Mesenteric fat pad (tissue), 1 donor: ENCODE measurements around the gene NME7. TPM values are rescaled to one million over a fixed set of nuclear protein-coding genes. Genes with fewer than 3 reads are reported as not detected.
"Not testable (repeated sequence)": the region's sequence is repeated elsewhere in the genome, so short reads cannot be mapped to it uniquely, and the experiment has no call there.

Source experiments
- DNase-seq: peaks from one replicate; pipeline ENCODE4 v3.0.0-alpha.2; 2020; ENCODE audit warnings: low spot score
- total RNA-seq: library from RNA; stranded (reverse); fragmentation: NEBNext Ultra II Directional; extraction: Animal tissue kit (Norgen Biotek cat#: 25700); gene quantifications from one replicate; pipeline ENCODE4 v1.2.1, GENCODE V29; 2021
- donor health status: DM: yes; HTN: yes; CAD: no.

Gene NME7
- total RNA-seq, 1 donor from 2014 or later: 10.8 TPM

GRCh38 chr1:169307176-169307575 lies 60.4 kb downstream of the NME7 start:
- DNase-seq: no peak

- DNase-seq: no peak
Observed at GRCh38 chr1:169305948-169306347, 61.6 kb downstream of the NME7 start.

GRCh38 chr1:169305356-169305755 lies 62.2 kb downstream of the NME7 start:
- no peak for DNase-seq

- DNase-seq: no peak
Observed at GRCh38 chr1:169300854-169301253, 66.7 kb downstream of the NME7 start.

- no peak for DNase-seq
Observed at GRCh38 chr1:169298441-169298840, 69.2 kb downstream of the NME7 start.

- DNase-seq: no peak
Observed at GRCh38 chr1:169295846-169296245, 71.8 kb downstream of the NME7 start.

- no peak for DNase-seq
Observed at GRCh38 chr1:169295425-169295824, 72.2 kb downstream of the NME7 start.

- no peak for DNase-seq
Observed at GRCh38 chr1:169289016-169289415, 78.6 kb downstream of the NME7 start.

GRCh38 chr1:169288011-169288414 lies 79.6 kb downstream of the NME7 start:
- DNase-seq: no peak

- DNase-seq: no peak
Observed at GRCh38 chr1:169287280-169287679, 80.3 kb downstream of the NME7 start.

- not testable (repeated sequence) for DNase-seq
Observed at GRCh38 chr1:169281562-169281961, 86.0 kb downstream of the NME7 start.

- no peak for DNase-seq
Observed at GRCh38 chr1:169271098-169271497, 96.5 kb downstream of the NME7 start.

- DNase-seq: no peak
Observed at GRCh38 chr1:169266133-169266532, 101.5 kb downstream of the NME7 start.

- no peak for DNase-seq
Observed at GRCh38 chr1:169263059-169263458, 104.5 kb downstream of the NME7 start.

GRCh38 chr1:169261884-169262283 lies 105.7 kb downstream of the NME7 start:
- no peak for DNase-seq

GRCh38 chr1:169260478-169261151 lies 107.0 kb downstream of the NME7 start:
- no peak for DNase-seq

GRCh38 chr1:169259816-169260215 lies 107.8 kb downstream of the NME7 start:
- DNase-seq: no peak

- no peak for DNase-seq
Observed at GRCh38 chr1:169250795-169251194, 116.8 kb downstream of the NME7 start.

- DNase-seq: no peak
Observed at GRCh38 chr1:169250022-169250421, 117.6 kb downstream of the NME7 start.

GRCh38 chr1:169249611-169250010 lies 118.0 kb downstream of the NME7 start:
- DNase-seq: no peak

GRCh38 chr1:169245706-169246105 lies 121.9 kb downstream of the NME7 start:
- DNase-seq: no peak

- DNase-seq: no peak
Observed at GRCh38 chr1:169240449-169241232, 127.0 kb downstream of the NME7 start.

- no peak for DNase-seq
Observed at GRCh38 chr1:169236880-169237279, 130.7 kb downstream of the NME7 start.
